Activated effector memory CD4-positive, alpha-beta T cell treated with Interleukin-2 at 50 U/mL for 16 hours (primary cell): Measurements from ENCODE around the gene NRXN2.
"Not testable (repeated sequence)": the region's sequence is repeated elsewhere in the genome, so short reads cannot be mapped to it uniquely, and the experiment has no call there.

Experiments used
- DNase-seq: peaks from one replicate; pipeline ENCODE4 v3.0.0-alpha.2; 2020

The NRXN2 gene

GRCh38 chr11:64665411-64665821 lies 57.6 kb downstream of the NRXN2 start:
- DNase-seq, result no peak

GRCh38 chr11:64664236-64664870 lies 58.6 kb downstream of the NRXN2 start:
- not testable (repeated sequence) for DNase-seq

GRCh38 chr11:64663656-64664055 lies 59.3 kb downstream of the NRXN2 start:
- DNase-seq, result no peak

GRCh38 chr11:64661614-64662013 lies 61.4 kb downstream of the NRXN2 start:
- no peak for DNase-seq

GRCh38 chr11:64661146-64661545 lies 61.9 kb downstream of the NRXN2 start:
- no peak for DNase-seq

GRCh38 chr11:64660706-64661105 lies 62.3 kb downstream of the NRXN2 start:
- DNase-seq, result no peak

GRCh38 chr11:64660205-64660604 lies 62.8 kb downstream of the NRXN2 start:
- DNase-seq, result no peak

DNA sequence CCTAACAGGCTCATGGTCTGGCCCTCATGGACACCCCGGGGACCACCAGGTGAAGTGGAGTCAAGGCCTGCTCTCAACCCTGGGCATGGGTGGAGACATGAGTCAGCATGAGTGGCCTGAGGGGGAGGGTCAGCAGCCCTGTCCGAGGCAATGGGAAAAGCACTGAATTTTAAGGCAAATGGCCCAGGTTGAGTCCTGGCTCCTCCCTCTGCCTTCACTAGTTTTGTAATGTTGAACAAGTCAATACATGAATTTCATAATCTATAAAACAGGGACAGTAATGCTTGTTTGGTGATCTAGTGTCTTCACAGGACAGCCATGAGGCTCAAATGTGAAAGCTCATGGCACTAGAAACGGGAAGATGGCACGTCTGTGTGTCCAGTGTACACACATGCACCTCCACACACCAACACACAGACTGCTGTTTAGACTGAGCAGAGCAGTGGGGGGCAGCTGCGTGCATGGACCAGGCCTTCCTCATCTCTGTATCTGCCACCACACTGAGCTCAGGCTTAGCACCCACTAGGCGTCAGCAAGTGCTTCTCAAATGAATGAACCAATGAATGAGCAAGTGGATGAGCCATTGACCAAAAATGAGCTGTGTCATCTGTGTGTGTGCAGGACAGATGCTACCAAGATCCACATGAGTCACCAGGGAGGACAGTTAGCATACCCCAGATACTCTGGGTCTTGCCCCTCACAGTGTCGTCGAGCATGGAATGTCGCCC lies 63.4 kb downstream of the NRXN2 start:
- no peak for DNase-seq

DNA sequence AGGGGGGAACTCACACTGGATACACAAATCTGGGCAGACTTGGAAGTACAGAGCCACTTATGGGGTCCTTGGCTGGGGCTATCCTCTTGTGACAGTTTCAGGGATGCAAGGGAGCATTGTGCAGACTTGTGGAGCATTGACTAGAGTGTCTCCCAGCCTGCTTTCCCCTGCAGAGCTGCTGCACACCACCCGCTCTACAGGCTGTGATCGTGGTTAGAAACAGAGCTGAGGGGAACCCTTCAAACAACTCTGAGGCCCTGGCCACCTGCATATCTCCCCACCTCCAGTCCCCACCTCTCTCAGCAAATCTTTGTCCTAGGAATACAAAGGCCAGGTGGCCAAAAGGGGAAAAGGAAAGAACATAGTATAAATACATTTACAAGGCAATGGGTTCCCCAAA lies 64.7 kb downstream of the NRXN2 start:
- DNase-seq, result no peak

- no peak for DNase-seq
These were observed 66.1 kb downstream of the NRXN2 start for GRCh38 chr11:64656862-64657261.

DNA sequence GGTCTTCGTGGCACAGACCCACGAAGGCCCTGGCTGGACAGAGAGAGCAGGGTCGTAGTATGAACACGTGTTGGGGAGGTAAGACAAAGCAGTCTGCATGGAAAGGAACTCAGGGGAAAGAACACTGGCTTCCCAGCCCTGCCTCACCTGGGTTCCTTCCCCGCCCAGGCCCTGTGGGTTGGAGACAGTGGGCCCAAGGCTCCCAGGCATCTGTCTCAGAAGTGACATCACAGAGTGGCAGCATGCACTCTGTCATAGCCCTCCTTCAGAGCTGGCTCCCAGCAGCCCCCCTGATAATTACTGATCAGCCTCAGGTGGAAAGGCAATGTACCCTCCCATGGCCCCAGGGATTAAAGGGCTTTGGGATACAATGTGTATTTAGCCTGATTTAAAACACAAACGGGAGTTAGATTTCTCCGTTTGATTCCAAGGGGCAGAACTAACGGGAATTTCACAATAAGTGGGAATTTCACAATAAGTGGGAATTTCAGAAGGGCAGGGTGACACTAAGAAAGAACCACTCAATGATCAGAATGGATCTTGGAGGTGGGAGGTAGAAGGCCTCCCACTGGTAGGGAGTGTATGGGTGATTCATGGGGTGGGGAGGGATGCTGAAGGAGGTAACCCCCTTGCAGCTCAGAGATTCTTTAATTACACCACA lies 66.9 kb downstream of the NRXN2 start:
- DNase-seq, result no peak

- no peak for DNase-seq
These were observed 67.9 kb downstream of the NRXN2 start for GRCh38 chr11:64654958-64655541.

GRCh38 chr11:64654439-64654838 lies 68.6 kb downstream of the NRXN2 start:
- DNase-seq, result no peak

DNA sequence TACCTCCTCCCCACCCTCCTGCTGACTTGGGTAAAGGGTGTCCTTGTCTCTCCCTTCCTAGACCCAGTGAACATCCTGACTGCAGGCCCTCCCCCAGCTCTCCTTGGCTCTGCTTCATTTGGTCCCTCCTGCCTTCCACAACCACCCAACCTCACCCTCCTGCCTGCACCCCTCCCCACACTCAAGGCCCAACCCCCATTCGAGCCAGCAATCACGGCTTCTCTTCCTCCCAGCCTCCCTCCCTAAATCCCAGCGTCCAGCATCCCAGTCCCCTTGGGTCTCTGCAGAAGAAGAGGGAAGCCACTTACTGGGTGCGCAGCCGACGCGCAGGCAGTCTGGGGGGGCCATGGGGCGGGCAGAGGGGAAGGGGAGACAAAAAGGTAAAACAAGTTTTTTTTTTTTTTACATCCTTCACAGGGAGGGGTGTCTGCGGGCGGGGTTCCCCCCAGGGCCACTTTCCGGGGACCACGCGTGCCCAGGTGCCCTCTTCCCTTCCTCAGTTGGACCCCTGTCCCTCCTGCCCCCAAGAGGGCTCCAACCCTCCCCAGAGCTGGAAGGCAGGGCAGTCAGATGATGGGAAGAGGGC lies 69.5 kb downstream of the NRXN2 start:
- no peak for DNase-seq

DNA sequence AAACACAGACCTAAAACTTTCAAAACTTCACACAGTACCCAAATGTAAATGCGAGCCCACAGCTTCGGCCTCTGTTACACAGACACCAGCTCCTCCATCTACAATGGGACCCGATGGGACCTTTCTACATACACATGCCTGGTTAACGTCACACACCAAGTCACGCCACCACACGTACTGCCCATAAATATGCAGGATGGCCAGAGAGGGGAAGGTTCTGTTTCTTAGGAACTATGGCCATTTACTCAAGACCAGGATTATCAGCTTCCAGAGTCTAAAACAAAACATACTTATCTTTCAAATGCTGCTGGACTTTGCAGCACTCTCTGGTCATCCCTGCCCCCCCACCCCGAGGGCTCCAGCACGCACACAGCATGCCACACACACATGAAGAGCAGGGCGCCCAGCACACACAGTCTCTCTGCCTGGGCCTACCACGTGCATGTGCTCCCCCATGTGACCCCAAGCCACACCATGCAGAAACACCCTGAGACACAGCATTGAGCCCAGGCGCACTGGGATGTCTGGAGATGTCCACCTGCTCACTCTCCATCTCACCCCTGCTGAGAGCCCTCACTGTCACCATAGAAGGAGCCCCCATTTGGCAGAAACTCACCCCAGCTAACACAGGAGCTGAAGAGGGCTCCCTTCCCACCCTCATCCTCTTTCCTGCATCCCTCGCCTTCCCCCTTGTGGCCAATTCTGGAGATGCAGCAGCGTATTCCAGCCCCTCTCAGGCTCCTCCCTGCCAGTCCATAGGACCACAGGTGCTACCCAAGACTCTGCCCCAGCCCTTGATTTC lies 70.2 kb downstream of the NRXN2 start:
- peak; percentile 44 for DNase-seq

DNA sequence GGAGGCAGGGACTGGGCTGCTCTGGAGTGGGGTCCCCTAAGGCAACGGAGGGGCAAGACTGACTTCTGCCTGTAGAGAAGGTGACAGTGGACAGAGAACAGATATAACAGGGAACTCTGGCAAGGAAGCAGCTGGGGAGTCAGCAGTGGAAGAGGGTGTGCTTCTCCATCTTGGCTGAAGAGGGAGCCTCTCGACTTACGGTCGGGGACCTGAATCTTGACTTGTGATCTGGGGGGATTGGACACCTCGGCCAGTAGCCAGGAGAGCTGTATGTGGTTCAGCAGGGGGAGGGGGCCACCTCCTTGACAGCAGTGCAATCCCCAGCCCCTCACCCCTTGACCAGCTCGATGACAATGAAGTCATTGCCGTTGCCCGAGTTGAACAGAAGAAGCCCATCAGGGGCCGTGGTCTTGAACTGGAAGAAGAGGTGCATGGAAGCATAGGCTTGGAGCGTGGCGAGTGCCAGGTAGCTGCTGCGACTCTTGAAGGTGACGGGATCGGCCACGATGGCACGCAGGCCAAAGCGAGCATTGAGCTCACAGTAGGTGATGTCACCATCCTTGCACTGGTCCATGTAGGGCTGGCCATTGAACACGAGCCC lies 72.0 kb downstream of the NRXN2 start:
- DNase-seq, result no peak

DNA sequence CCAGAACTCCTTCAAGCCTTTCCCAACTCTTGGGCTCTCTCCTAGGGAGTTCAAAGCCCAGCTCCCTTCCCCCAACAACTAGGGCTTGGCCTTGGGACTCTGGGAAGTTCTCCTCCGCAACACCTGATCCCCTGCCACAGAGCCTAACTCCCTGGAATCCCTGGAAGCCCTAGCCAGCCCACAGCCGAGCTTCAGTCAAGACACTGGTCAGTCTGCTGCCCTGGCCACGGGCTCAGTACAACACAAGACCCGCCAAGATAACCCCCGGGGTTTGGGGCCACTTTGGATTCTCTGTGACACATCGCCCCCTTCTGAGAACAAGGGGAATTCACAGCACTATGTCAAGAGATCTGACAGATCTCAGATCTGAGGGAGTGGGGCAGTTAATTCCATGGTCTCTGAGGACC lies 73.7 kb downstream of the NRXN2 start:
- DNase-seq, result no peak

- no peak for DNase-seq
These were observed 74.4 kb downstream of the NRXN2 start for GRCh38 chr11:64648551-64648950.

- DNase-seq, result no peak
These were observed 75.8 kb downstream of the NRXN2 start for GRCh38 chr11:64647019-64647779.

DNA sequence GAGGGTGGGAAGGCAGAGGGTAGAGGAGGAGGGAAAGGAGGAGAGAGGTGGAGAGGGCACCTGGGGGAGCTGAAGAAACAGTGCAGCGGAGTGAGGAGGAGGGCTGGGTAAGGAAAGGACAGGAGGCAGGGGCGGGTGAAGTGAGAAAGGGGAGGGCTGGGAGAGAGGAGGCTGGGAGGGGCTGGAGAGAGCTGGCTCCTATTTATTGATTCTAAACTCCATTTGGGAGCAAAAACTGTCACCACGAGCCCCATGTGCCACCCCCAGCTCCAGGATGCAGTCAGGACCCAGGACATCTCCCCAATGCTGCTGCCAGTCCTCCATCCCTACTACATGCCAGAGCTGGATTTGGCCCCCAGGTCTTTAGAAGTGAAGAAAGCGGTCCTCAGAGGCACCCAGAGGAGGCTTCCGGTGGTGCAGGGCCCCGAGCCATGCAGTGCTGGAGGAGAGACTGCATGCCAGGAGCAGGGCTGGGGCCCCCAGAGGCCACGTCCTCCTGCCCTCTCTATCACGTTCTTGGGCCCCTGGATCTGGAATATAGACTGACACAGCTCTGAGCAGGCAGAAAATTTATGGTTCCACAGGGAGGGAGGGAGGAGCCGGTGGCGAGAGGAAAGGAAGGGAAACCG lies 78.2 kb downstream of the NRXN2 start:
- no peak for DNase-seq
